GM19240 (cell line): ENCODE data around the gene MCUB.

Experiments used
- DNase-seq: peaks from one replicate; pipeline ENCODE4 v3.0.0; 2011; ENCODE audit warnings: low spot score; ENCODE audit not compliant: insufficient read length

MCUB gene

DNA sequence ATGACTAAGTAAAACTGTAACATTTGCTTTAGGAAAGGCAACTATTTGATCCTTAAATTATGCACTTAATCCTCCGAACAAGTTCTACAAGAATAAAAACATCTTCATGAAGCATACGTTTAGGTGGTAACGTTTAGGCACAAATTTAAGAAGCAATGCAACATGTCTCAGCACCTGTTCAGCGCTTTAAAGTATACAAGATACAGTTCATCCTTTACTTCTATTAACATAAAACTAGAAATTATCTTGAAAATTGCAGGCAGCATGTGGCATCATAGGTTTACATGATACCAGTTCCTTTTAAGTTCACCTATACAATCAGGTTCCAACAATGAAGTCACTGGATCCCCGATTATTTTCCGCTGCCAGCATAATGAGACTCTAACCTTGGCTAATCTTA, 168.3 kb downstream of the MCUB start:
- no peak for DNase-seq

DNA sequence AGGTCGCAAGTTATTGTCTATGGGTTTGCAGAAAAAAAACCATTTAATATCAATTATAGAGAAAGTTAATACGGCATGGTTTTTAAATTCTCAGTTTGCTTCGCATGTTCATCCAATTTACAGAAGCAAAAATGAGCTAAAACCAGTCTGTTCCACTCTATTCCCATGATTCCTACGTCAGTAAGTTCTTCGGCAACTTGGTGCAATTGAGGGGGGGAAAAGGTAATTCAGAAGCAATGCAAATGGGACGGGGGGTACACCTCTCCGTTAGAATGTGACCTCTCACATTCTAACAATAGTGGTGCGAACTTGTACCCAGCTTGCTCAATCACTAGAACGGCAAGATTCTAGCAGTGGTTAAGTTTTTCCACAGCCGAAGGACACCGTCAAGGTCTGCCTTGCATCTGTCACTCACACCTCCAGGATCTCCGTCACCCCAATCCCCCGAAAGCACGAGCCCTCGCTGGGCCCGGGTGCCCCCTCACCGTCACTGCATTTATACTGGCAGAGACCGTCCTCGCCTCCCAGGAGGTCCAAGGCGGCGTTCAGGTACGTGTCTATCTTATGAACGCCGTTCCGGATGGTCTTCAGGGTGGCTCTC, 169.2 kb downstream of the MCUB start:
- peak; percentile 2 for DNase-seq

DNA sequence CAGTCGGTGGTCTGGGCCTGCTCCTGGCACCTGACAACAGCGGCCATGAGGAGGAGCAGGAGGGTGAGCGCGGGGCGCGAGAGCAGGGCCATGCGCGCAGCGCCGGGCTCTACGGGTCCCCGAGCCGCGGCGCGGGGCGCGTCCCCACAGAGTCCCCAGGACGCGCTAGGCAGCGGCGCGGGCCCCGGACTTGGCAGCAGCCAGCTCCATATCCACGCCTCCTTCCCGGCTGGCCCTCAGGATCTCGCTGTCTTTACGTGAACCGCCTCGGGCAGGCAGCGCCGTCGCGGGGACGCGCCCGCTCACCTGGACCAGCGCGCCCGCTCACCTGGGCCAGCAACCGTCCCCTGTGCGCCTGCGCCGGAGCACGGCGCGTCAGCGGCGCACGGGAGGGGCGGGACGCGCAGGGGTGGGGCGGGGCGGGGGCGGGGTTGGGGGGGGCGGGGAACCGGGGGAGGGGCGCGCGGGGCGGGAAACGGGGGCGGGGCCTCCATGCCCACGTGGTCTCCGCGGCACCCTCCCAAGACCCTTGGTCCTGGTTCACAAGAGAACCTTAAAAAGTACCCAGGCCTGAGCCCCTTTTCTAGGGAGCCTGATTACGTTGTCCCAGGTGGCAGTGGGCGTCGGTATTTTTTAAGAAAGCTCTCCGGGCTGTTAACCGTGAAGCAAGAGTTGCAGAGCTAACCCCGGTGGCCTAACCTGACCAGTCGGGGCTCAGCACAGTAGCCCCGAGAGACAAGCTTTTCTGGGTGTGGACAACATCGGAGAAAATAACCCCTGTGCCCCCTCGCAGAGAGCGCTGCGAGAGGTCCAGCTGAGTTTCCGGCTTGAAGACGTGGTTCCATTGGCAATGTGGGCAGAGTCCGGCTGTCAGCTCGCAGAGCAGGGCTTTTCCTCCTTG, 169.9 kb downstream of the MCUB start, which contains the start of gene PLA2G12A:
TSS of gene PLA2G12A (minus strand) at position 353 of the 901 bp plus-strand sequence. CDS start at position 92, 261 bp downstream.
- DNase-seq, result peak; percentile 53

DNA sequence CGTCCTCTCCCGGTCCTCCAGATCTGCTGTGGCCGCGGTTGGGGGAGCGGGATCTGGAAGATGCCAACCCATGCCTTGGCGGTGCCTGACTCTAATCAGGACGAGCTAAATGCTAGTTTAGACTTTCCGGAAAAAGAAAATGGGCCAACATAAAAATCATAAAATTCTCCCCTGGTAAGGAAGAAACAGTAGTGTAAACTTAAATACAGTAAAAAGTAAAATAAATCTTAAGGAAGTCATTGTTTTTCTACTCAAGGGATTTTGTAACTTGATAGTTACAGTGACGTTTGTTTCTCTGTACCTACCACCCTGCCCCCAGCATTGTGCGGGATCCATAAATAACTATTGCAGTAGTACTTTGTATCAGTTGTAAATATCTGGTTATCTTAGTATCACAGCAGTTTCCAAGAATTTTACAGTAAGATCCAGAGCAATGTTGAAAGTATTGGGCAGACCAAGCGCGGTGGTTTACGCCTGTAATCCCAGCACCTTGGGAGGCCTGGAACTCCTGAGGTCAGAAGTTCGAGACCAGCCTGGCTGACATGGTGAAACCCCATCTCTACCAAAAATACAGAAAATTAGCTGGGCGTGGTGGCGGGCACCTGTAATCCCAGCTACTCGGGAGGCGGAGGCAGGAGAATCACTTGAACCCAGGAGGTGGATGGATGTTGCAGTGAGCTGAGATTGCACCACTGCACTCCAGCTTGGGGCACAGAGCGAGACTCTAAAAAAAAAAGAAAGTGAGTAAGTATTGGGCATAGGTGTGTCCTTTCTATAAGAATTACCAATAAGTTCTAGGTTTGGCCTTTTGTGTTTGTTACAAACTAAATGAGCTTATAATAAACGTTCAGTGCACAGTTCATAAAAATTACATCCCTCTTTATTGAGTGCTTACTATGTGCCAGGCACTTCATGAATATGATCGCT, 170.8 kb downstream of the MCUB start:
- DNase-seq, result no peak

DNA sequence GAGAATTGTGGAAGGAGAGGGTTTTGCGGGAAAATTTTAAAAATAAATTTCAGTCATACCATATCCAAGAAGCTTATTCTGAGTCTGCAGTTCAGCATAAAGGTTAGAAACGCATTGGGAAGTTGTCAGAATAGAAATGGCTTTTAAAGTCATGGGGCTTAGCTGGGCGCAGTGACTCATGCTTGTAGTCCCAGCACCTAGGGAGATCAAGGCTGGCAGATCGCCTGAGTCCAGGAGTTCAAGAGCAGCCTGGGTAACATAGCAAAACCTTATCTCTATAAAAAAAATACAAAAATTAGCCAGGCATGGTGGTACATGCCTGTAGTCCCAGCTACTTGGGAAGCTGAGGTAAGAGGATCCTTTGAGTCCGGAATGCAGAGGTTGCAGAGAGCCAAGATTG, 173.7 kb downstream of the MCUB start:
- DNase-seq, result no peak

DNA sequence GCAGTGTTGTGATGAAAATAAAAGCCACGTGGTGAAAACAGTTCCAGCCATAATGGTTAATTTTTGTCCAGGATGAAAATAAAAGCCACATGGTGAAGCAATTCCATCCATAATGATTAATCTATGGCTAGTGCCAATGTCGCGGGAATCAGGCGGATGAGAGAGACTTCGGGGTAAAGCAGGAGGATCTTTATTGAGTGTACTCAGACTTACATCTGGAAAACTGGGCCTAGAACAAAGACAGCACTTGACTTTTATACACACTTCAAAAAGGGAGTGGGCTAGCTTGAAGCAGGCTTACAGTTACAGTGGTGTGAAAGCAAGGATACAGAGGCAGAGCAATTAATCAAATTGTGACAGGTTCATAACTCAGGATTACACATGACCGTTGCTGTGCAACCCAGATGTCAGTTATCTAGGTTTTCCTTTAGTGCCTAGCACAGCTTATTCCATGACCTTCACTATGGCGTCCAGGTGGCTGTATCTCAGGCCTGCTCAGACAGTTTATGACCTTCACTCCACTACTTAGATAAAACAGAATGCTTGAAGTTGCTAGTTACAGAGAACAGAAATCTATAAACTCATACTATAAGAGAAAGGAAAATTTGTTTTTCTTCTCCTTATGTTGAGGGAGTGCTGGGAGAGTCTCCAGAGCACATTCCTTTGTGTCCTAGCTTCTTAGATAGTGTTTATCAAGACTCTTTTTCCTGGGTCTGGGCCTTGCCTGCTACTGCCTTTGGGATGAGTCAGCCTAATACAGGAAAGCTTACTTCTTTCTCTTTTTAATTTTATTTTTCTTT, 175.7 kb downstream of the MCUB start:
- no peak for DNase-seq
